Vagina (tissue), 2 donors: Measurements from ENCODE around the gene NLRX1.

Experiments
- CTCF ChIP-seq, 3 experiments: fragments of 450-650 bp in 2 of 3; fragments of 200-600 bp in 1 of 3; sonication (generic) in 1 of 3; IDR thresholded peaks; one replicate each; pipeline ENCODE4 v1.5.1; 2017 to 2019; ENCODE audit warnings: antibody characterized with exemption in 3 of 3, mild to moderate bottlenecking in 2 of 3, moderate library complexity in 2 of 3
- POLR2A ChIP-seq, 2 donors: fragments of 450-650 bp; IDR thresholded peaks; one replicate each; pipeline ENCODE4 v1.6.1; 2017; ENCODE audit warnings: antibody characterized with exemption in 2 of 2, mild to moderate bottlenecking in 2 of 2, moderate library complexity in 2 of 2
- POLR2AphosphoS5 ChIP-seq, 2 donors: sonication (generic); formaldehyde crosslinking; IDR thresholded peaks; one replicate each; pipeline ENCODE4 v1.9.0; 2017; ENCODE audit warnings: antibody characterized with exemption in 2 of 2, mild to moderate bottlenecking in 2 of 2, low read depth in 1 of 2; ENCODE audit not compliant: insufficient read depth in 1 of 2

GRCh38 chr11:119194811-119195440, 26.4 kb downstream of the NLRX1 start:
- TF ChIP-seq CTCF (IDR thresholded peaks at IDR 0.05), result no peak
- no peak for TF ChIP-seq POLR2A (IDR thresholded peaks at IDR 0.05)
- TF ChIP-seq POLR2AphosphoS5 (IDR thresholded peaks at IDR 0.05; ENCODE audit: insufficient read depth in 1 of 2, low read depth in 1 of 2), result no peak
